OCI-LY1 (cell line): Measurements from ENCODE around the gene PRICKLE4.

Experiments
- H2AFZ ChIP-seq: fragments of 200-600 bp; sonication (generic), shearing (Covaris generic); 2 replicates; pipeline ENCODE4 v1.6.0; 2014; ENCODE audit warnings: antibody characterized with exemption, mild to moderate bottlenecking, low read length
- H3F3A ChIP-seq: fragments of 200-600 bp; sonication (generic), shearing (Covaris generic); 2 replicates; pipeline ENCODE4 v1.6.0; 2014; ENCODE audit warnings: mild to moderate bottlenecking, antibody characterized with exemption, low read length, moderate library complexity; ENCODE audit not compliant: insufficient read depth
- H3K27ac ChIP-seq: fragments of 200-600 bp; sonication (generic); 2 replicates; pipeline ENCODE4 v1.5.1; 2014; ENCODE audit warnings: low read length, mixed run types, mild to moderate bottlenecking, low read depth; ENCODE audit not compliant: poor library complexity, severe bottlenecking
- H3K27me3 ChIP-seq: fragments of 200-600 bp; sonication (generic); 2 replicates; pipeline ENCODE4 v1.6.0; 2014; ENCODE audit warnings: antibody characterized with exemption, mild to moderate bottlenecking, low read length, moderate library complexity; ENCODE audit not compliant: insufficient read depth
- H3K36me3 ChIP-seq: fragments of 200-600 bp; sonication (generic); 2 replicates; pipeline ENCODE4 v1.6.1; 2014; ENCODE audit warnings: mild to moderate bottlenecking, antibody characterized with exemption, low read length, moderate library complexity, mixed read lengths; ENCODE audit not compliant: insufficient read depth
- H3K4me1 ChIP-seq: fragments of 200-600 bp; sonication (generic); 2 replicates; pipeline ENCODE4 v1.5.1; 2014; ENCODE audit warnings: mild to moderate bottlenecking, low read length, moderate library complexity; ENCODE audit not compliant: insufficient read depth, severe bottlenecking
- H3K4me2 ChIP-seq: fragments of 200-600 bp; sonication (generic), shearing (Covaris generic); 2 replicates; pipeline ENCODE4 v1.6.1; 2014; ENCODE audit warnings: low read length
- H3K4me3 ChIP-seq: fragments of 200-600 bp; sonication (generic); 2 replicates; pipeline ENCODE4 v1.5.1; 2014; ENCODE audit warnings: low read length, low read depth, mild to moderate bottlenecking, mixed read lengths; ENCODE audit not compliant: poor library complexity, severe bottlenecking
- H3K79me2 ChIP-seq: fragments of 200-600 bp; shearing (Covaris generic); 2 replicates; pipeline ENCODE4 v1.6.1; 2016; ENCODE audit warnings: mixed run types, low read length, mixed read lengths; ENCODE audit not compliant: insufficient read depth
- H3K9ac ChIP-seq: fragments of 200-600 bp; sonication (generic), shearing (Covaris generic); 2 replicates; pipeline ENCODE4 v1.6.1; 2014; ENCODE audit warnings: mild to moderate bottlenecking, low read length, mixed read lengths
- H3K9me2 ChIP-seq: fragments of 200-600 bp; sonication (generic), shearing (Covaris generic); 2 replicates; pipeline ENCODE4 v1.6.1; 2014; ENCODE audit warnings: low read depth, mild to moderate bottlenecking, low read length, mixed read lengths
- H3K9me3 ChIP-seq: fragments of 200-600 bp; shearing (Covaris generic); 2 replicates; pipeline ENCODE4 v1.6.1; 2014; ENCODE audit warnings: low read length, mixed read lengths
- H4K20me1 ChIP-seq: fragments of 200-600 bp; sonication (generic), shearing (Covaris generic); 2 replicates; pipeline ENCODE4 v1.6.0; 2016; ENCODE audit warnings: mild to moderate bottlenecking, low read length; ENCODE audit not compliant: insufficient read depth
- EZH2 ChIP-seq: fragments of 200-600 bp; sonication (generic), shearing (Covaris generic); IDR thresholded peaks from 2 replicates; pipeline ENCODE4 v1.8.0; 2017; ENCODE audit warnings: borderline replicate concordance, mixed run types, mild to moderate bottlenecking, antibody characterized with exemption, low read length, moderate library complexity, mixed read lengths
- TF ChIP-seq, protein P1 (sequence below): fragments of 200-600 bp; sonication (generic), shearing (Covaris generic); IDR thresholded peaks from 2 replicates; pipeline ENCODE4 v1.5.1; 2017; ENCODE audit warnings: mild to moderate bottlenecking, antibody characterized with exemption, low read length, moderate library complexity, mixed read lengths

The PRICKLE4 gene

DNA sequence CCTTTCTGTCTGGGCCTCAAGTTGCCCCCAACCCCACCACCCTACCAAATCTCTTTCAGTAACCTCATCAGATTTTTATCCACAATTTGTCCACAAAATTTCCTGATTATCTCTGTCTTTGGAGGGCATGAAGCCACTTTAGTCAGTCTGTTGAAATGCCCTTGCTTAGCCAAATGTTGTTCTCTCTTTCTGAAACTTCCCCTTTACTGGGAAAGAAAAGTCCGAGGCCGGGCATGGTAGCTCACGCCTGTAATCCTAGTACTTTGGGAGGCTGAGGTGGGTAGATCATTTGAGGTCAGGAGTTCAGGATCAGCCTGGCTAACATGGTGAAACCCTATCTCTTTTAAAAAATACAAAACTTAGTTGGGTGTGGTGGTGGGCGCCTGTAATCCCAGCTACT is 40.7 kb downstream of the PRICKLE4 start:
- TF ChIP-seq, protein P1, sequence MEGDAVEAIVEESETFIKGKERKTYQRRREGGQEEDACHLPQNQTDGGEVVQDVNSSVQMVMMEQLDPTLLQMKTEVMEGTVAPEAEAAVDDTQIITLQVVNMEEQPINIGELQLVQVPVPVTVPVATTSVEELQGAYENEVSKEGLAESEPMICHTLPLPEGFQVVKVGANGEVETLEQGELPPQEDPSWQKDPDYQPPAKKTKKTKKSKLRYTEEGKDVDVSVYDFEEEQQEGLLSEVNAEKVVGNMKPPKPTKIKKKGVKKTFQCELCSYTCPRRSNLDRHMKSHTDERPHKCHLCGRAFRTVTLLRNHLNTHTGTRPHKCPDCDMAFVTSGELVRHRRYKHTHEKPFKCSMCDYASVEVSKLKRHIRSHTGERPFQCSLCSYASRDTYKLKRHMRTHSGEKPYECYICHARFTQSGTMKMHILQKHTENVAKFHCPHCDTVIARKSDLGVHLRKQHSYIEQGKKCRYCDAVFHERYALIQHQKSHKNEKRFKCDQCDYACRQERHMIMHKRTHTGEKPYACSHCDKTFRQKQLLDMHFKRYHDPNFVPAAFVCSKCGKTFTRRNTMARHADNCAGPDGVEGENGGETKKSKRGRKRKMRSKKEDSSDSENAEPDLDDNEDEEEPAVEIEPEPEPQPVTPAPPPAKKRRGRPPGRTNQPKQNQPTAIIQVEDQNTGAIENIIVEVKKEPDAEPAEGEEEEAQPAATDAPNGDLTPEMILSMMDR, result no peak
- no peak for TF ChIP-seq EZH2

GRCh38 chr6:41822021-41822420 is 41.4 kb downstream of the PRICKLE4 start:
- Histone ChIP-seq H3K9ac (no peak overlapping the region), H3K79me2 (no peaks in the 10 kb centered on the region), H3K9me3 (no peaks in the 10 kb centered on the region), H3K4me2 (no peak overlapping the region), H2AFZ (no peak overlapping the region), H3K27ac (no peak overlapping the region), H3K4me3 (no peak overlapping the region), H3F3A (no peaks in the 10 kb centered on the region), H3K36me3 (no peaks in the 10 kb centered on the region), H4K20me1 (no peaks in the 10 kb centered on the region), H3K9me2 (no peaks in the 10 kb centered on the region), H3K4me1 (no peaks in the 10 kb centered on the region), H3K27me3 (no peaks in the 10 kb centered on the region)
- TF ChIP-seq EZH2, result no peak
- TF ChIP-seq, protein P1, result no peak

More for the DNA sequence above, 40.7 kb downstream of the PRICKLE4 start:
- no peaks in the 10 kb centered on the region for H3K36me3 ChIP-seq
- no peaks in the 10 kb centered on the region for H3F3A ChIP-seq
- H3K4me3 ChIP-seq, result no peak overlapping the region
- no peak overlapping the region for H3K9ac ChIP-seq
- H3K27ac ChIP-seq, result no peak overlapping the region
- no peaks in the 10 kb centered on the region for H3K9me2 ChIP-seq
- no peaks in the 10 kb centered on the region for H3K4me1 ChIP-seq
- no peak overlapping the region for H2AFZ ChIP-seq
- H3K27me3 ChIP-seq, result no peaks in the 10 kb centered on the region
- H4K20me1 ChIP-seq, result no peaks in the 10 kb centered on the region
- no peak overlapping the region for H3K4me2 ChIP-seq
- H3K79me2 ChIP-seq, result no peaks in the 10 kb centered on the region
- no peaks in the 10 kb centered on the region for H3K9me3 ChIP-seq

DNA sequence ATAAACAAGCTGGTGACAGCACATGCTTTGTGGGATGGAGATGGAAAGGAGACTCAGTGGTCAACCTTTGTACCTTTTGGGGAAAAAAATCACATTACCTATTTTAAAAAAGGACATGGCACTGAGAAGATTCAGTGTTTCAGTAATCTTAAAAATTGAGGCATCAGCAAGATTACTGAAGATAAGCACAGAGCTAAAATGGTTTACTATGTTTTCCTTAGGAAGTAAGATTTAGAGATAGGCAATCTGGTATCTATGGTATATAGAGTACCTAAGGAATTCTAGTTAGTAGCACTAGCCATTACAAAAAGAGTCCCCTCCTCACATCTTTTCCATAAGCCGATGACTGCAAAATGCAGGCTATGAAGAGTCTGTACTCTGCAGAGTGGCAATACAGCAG is 42.6 kb downstream of the PRICKLE4 start:
- Histone ChIP-seq H3K79me2 (no peaks in the 10 kb centered on the region), H3K36me3 (no peaks in the 10 kb centered on the region), H3K9me2 (no peaks in the 10 kb centered on the region), H4K20me1 (no peaks in the 10 kb centered on the region), H3K4me1 (no peaks in the 10 kb centered on the region), H2AFZ (no peak overlapping the region), H3K4me2 (no peak overlapping the region), H3F3A (no peaks in the 10 kb centered on the region), H3K9me3 (no peaks in the 10 kb centered on the region), H3K27me3 (no peaks in the 10 kb centered on the region), H3K9ac (no peak overlapping the region), H3K27ac (no peak overlapping the region), H3K4me3 (no peak overlapping the region)
- no peak for TF ChIP-seq EZH2
- TF ChIP-seq, protein P1, result no peak
